ENCODE measurements around the gene SIK3.
"Not testable (repeated sequence)": the region's sequence is repeated elsewhere in the genome, so short reads cannot be mapped to it uniquely, and the experiment has no call there.

The SIK3 gene

DNA sequence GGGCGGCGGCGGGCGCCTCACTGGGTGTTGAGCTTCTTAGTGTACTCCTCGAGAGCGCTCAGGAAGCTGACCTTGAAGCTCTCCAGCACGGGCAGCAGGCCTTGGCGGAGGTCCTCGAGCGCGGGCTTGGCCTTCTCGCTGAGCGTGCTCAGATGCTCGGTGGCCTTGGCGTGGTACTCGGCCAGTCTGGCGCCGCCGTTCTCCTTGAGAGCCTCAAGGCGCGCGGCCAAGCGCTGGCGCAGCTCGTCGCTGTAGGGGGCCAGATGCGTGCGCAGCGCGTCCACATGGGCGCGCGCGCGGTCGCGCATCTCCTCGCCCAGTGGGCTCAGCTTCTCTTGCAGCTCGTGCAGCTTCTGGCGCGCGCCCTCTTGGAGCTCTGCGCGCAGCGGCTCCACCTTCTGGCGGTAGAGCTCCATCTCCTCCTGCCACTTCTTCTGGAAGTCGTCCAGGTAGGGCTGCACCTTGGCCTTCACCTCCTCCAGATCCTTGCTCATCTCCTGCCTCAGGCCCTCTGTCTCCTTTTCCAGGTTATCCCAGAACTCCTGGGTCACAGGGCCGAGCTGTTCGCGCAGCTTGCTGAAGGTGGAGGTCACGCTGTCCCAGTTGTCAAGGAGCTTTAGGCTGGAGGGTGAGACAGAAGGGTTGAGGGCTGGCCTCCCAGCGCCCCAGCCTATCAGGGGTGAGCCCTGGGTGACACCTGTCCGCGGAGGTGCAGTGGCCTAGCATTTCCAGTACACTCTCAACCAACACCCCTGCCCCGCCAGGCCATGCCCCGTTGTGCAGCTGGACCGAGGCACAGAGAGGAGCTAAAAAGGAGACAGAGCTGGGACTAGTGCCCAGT lies 262.2 kb downstream of the SIK3 start:
- peak; percentile 83 to 95 for DNase-seq
- H3K9me3 ChIP-seq: no peaks in the 10 kb centered on the region
- peak in 1 of 2 experiments; percentile 48 for TF ChIP-seq CTCF (IDR thresholded peaks at IDR 0.05)
- peak overlapping the region; percentile 56 to 75 for H3K27ac ChIP-seq
- H3K4me1 ChIP-seq: peaks cover 0 to 15% (median 10%) of the 10 kb centered on the region in 4 donors
- peak overlapping the region; percentile 38 to 52 for H3K4me3 ChIP-seq
- no peaks in the 10 kb centered on the region for H3K36me3 ChIP-seq
- intact Hi-C loops (cut with DNase I; ENCODE audit: low total_unique reads): loop anchor here (5.0 kb wide), 1 partner anchor 44 kb away; the partner anchor contains the start of gene APOA5
- no peaks in the 10 kb centered on the region for H3K27me3 ChIP-seq

- H3K27me3 ChIP-seq: peaks cover 0 to 2% of the 10 kb centered on the region in 2 donors
- intact Hi-C loops (cut with DNase I; ENCODE audit: low total_unique reads): loop anchor here (5.0 kb wide), 1 partner anchor 43 kb away; the partner anchor contains the start of gene APOA5
- DNase-seq: no peak
- peaks cover 0 to 15% (median 10%) of the 10 kb centered on the region in 4 donors for H3K4me1 ChIP-seq
- no peak for TF ChIP-seq CTCF (IDR thresholded peaks at IDR 0.05)
- peak overlapping the region; percentile 38 to 52 for H3K4me3 ChIP-seq
- H3K36me3 ChIP-seq: no peaks in the 10 kb centered on the region
- no peaks in the 10 kb centered on the region for H3K9me3 ChIP-seq
- peak overlapping the region; percentile 56 to 75 for H3K27ac ChIP-seq
These were observed 263.0 kb downstream of the SIK3 start for GRCh38 chr11:116835042-116835772.

DNA sequence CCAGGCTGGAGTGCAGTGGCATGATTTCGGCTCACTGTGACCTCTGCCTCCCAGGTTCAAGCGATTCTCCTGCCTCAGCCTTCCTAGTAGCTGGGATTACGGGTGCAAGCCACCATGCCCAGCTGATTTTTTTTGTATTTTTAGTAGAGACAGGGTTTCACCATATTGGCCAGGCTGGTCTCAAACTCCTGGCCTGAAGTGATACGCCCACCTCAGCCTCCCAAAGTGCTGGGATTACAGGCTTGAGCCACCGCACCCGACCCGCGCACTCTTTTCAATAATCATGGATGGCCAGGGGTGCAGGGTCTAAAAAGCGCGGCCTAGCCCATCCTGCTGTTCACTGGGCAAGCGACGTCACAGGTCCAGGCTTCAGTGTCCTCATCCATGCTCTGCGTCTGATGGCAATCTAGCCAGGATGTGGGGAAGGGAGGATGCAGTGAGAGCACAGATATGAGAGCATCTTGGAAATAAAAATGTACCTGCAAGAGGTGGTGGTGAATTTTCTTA lies 263.6 kb downstream of the SIK3 start:
- intact Hi-C loops (cut with DNase I; ENCODE audit: low total_unique reads): loop anchor here (5.0 kb wide), 1 partner anchor 42 kb away; the partner anchor contains the start of gene APOA5
- peak overlapping the region in 1 of 2 donors; percentile 75 for H3K27ac ChIP-seq
- H3K4me3 ChIP-seq, H3K36me3 ChIP-seq, DNase-seq, H3K27me3 ChIP-seq, H3K9me3 ChIP-seq: not testable (repeated sequence)
- peaks cover 0 to 15% (median 10%) of the 10 kb centered on the region in 4 donors for H3K4me1 ChIP-seq

DNA sequence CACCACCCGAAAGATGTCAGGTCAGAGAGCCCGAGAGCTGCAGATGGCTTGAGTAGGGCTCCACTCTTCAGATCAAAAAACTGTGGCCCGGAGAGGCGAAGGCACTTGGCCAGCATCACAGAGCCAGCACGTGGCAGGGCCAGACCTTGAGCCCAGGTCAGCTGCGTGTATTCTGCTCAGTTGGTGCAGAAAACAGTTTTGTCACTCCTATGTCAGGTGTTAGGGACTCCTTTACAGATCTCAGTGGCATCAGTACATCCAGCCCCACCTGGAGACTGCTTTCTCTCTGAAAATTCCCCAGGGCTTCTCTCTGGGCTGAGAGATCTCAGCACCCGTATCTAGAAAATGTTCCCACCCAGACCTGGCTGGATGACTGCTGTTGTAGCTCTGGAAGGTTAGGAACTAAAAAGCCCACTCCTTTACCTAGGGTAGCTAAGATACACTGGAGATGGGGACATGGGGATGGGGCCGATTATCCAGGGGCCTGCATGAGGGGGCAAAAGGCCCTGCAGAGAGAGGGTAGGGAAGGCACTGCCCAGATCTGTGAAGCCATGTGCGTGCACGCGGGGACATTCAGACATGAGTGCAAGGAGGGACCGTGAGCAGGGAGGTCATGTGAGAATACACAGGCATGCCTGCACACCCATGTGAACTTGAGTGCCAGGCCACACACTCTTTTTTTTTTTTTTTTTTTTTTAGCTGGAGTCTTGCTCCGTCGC lies 264.3 kb downstream of the SIK3 start:
- DNase-seq: no peak
- Histone ChIP-seq H3K27me3 (peaks cover 0 to 13% of the 10 kb centered on the region in 2 donors), H3K36me3 (no peaks in the 10 kb centered on the region), H3K4me3 (no peak overlapping the region), H3K27ac (no peak overlapping the region), H3K4me1 (peaks cover 0 to 15% (median 10%) of the 10 kb centered on the region in 4 donors), H3K9me3 (no peaks in the 10 kb centered on the region)
- intact Hi-C loops (cut with DNase I; ENCODE audit: low total_unique reads): no loop called here
- no peak for TF ChIP-seq CTCF (IDR thresholded peaks at IDR 0.05)

DNA sequence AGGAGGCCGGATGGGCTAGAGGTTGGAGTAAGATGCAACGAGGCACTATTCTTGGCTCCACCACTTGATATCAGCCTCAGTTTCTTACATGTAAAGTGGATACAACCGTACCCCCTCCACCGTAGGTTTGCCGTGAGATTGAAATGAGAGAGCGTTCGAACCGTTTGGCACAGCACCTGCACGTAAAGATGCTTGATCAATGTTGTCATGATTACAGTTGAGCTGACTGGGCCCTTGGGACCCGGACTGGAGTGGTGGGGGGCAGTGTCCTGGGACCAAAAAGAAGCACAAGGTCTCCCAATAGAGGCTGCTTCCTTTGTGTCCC lies 264.8 kb downstream of the SIK3 start:
- DNase-seq: no peak
- no peak overlapping the region for H3K4me3 ChIP-seq
- no peaks in the 10 kb centered on the region for H3K9me3 ChIP-seq
- intact Hi-C loops (cut with DNase I; ENCODE audit: low total_unique reads): no loop called here
- H3K36me3 ChIP-seq: no peaks in the 10 kb centered on the region
- peaks cover 0 to 13% of the 10 kb centered on the region in 2 donors for H3K27me3 ChIP-seq
- H3K4me1 ChIP-seq: peaks cover 0 to 15% (median 10%) of the 10 kb centered on the region in 4 donors
- no peak for TF ChIP-seq CTCF (IDR thresholded peaks at IDR 0.05)
- no peak overlapping the region for H3K27ac ChIP-seq
